NCI-H345 treated with DMSO at 0.1 percent for 48 hours (cell line): ENCODE data around the gene PPP2CA.

Experiments
- DNase-seq: peaks from one replicate; lab custom pipeline; 2025; ENCODE audit not compliant: unreplicated experiment; lab: John Stamatoyannopoulos, UW

Gene PPP2CA

GRCh38 chr5:134149571-134150303 lies 76.1 kb downstream of the PPP2CA start:
- DNase-seq, result no peak

- no peak for DNase-seq
These were observed 76.8 kb downstream of the PPP2CA start for GRCh38 chr5:134148986-134149539.

DNA sequence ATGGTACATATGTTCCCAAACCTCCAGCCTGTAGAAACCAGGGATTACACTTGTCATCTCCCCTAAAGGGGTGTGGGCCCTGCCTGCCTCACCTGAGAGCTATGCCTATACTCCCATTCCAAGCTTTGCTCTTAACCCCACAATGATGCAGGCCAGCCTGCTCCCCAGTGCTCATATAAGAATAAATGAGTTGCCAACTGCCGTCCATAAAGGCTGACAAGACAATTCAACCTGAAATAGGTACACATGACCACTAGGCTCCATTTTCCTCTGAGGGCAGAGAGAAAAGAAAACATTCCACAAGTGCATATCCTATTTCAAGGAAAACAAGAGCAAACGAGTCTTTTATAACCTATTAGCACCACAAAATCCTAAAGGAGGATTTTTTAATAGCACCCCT lies 77.6 kb downstream of the PPP2CA start:
- DNase-seq, result no peak

DNA sequence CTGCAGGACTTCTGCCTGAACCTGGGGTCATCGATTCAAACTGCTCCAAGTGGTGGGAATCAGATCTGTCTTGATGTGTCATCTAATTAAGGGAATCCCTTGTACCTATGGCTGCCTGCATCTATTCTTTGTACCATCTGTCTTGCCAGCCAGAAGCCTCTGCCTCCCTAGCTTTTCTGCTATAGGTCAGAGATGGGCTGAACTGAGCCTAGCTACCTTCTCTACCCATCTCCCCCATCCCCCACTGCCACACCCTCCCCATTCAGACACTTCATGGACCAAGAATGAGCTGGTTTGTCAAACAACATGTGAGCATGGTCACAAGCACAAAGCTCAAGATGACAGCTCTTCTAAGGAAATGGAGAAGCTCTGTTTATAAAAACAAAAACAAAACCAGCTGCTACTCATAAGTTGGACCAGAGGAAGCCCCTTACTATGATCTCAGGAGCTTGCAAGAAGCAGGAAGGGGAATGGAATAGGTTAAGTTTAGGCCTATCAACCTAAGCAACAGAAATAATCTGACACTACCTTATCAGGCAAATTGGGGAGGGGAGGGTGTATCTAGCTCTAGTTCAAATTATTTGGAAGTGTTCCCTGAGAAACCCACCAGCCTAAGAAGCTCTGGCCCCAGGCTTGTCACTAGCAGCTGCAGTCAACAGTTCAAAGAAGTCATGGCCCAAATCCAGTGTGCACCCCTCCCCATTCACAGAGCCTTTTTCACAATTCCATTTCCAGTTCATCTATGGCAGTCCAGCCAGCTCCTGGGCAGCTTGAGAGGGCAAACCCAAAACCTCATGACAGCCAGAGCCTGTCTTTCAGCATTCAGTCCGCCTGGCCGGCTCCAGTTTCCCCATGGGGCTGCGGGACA lies 79.0 kb downstream of the PPP2CA start:
- DNase-seq, result no peak

DNA sequence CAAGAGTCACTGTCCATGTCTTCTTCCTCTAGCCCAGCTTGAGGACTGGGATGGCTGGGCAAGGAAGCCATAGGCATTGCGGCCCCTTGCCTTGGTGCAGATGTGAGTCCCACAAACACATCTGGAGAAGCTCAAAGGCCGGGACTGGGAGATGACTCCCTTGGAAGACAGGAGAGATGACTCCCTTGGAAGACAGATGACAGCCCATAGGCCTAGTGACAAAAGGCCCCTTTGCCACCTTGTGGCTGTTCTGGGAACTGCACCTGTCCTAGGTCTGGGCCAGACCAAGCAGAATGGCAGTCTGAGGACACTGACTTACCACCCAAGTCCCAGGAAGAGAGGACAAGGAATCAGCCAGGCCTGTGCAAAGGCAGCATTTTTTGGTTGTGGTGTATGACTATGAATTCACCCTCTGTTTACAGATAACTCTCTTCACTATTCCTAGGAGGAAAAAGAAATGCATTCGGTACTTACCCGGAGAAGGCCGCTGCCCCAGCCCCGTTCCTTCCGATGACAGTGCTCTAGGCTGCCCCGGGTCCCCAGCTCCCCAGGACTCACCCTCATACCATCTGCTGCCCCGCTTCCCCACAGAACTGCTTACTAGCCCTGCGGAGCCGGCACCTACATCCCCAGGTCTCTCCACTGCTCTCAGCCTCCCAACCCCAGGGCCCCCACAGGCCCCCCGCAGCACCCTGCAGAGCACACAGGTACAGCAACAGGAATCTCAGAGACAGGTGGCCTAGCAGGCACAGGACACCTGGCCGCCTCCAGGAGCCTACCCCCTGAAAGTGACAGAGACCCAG lies 79.9 kb downstream of the PPP2CA start:
- no peak for DNase-seq

GRCh38 chr5:134145041-134145757 lies 80.7 kb downstream of the PPP2CA start:
- no peak for DNase-seq
